Neutrophil (primary cell): ENCODE measurements around the gene SLC22A5.
A peak's percentile ranks its signal among the peaks of the same experiment; 100 is the strongest.

Experiments
- H3K27ac ChIP-seq: fragments of 200-600 bp; sonication (generic); 2 replicates; pipeline ENCODE4 v1.5.1; 2016; ENCODE audit warnings: mild to moderate bottlenecking, moderate library complexity
- H3K27me3 ChIP-seq: fragments of 200-600 bp; sonication (generic); 2 replicates; pipeline ENCODE4 v1.6.0; 2016; ENCODE audit warnings: mild to moderate bottlenecking
- H3K36me3 ChIP-seq: fragments of 200-600 bp; sonication (generic); 2 replicates; pipeline ENCODE4 v1.5.1; 2017
- H3K4me1 ChIP-seq, 2 experiments: fragments of 200-600 bp in 1 of 2; sonication (generic) in 1 of 2; 1 replicate in 1 of 2; 2 replicates in 1 of 2; pipeline versions ENCODE4 v1.5.1 to v1.6.1; 2013 to 2016; ENCODE audit warnings: low read depth in 1 of 2, low read length in 1 of 2, mild to moderate bottlenecking in 1 of 2, moderate library complexity in 1 of 2; ENCODE audit not compliant: control insufficient read depth in 1 of 2, insufficient read depth in 1 of 2
- H3K4me3 ChIP-seq, 2 experiments: fragments of 200-600 bp in 1 of 2; sonication (generic) in 1 of 2; 1 replicate in 1 of 2; 2 replicates in 1 of 2; pipeline ENCODE4 v1.5.1; 2013 to 2016; ENCODE audit warnings: low read depth in 1 of 2, low read length in 1 of 2, mild to moderate bottlenecking in 1 of 2, moderate library complexity in 1 of 2
- H3K9me3 ChIP-seq: fragments of 200-600 bp; sonication (generic); 2 replicates; pipeline ENCODE4 v1.5.1; 2016
- TF ChIP-seq, protein P1 (sequence below): fragments of 200-600 bp; sonication (generic); IDR thresholded peaks from 2 replicates; pipeline ENCODE4 v1.5.1; 2016; ENCODE audit warnings: antibody characterized with exemption

The SLC22A5 gene

DNA sequence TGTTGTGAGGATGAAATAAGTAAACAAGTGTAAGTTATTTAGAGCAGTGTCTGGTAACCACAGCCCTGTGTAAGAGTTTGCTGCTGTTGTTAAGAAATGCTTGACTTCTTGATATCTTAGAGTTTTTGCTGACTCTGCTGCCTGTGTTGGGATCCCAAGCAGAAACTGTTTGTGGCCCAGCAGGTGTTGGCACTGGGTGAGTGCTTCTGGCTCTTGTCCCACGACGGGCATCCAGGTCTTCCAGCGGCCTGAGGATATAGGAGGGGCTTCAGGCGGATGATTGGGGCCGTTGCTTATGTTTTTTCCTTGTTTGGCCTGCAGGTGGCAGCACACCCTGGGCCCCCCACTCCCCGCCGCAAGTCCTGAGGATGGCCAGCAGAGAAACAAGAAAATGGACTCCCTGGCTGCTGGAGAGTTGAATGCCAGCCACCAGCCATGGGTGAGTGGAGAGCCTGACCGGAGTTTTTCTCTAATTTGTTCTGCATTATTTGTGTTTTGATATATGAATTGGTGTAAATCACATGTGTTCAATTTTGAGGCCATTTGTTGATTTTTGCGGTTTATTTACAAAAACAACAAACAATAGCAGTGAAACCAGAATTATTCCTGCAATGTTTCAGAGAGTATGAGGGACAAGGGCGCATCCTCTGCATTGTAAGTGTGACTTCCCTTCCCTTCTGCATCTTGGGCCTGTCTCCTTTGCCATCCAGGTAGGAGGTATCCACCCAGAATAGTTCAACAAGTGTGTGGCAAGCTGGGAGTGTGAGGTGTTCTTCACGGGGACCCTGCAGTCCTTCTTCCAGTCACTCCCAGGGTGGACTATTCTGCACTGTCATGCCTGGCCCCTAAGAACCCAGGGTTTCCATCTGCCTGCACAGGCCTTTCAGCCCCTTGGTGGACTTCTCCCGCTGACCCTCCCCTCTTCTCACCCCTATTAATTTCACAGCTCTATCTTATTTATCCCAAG, 50.3 kb downstream of the SLC22A5 start:
- Histone ChIP-seq H3K36me3 (peaks cover 74% of the 10 kb centered on the region), H3K27me3 (no peaks in the 10 kb centered on the region), H3K27ac (peak overlapping the region; percentile 97), H3K4me3 (peak overlapping the region; percentile 34 to 80), H3K9me3 (no peaks in the 10 kb centered on the region), H3K4me1 (peaks cover 90 to 95% of the 10 kb centered on the region in 2 experiments)
- TF ChIP-seq, protein P1, sequence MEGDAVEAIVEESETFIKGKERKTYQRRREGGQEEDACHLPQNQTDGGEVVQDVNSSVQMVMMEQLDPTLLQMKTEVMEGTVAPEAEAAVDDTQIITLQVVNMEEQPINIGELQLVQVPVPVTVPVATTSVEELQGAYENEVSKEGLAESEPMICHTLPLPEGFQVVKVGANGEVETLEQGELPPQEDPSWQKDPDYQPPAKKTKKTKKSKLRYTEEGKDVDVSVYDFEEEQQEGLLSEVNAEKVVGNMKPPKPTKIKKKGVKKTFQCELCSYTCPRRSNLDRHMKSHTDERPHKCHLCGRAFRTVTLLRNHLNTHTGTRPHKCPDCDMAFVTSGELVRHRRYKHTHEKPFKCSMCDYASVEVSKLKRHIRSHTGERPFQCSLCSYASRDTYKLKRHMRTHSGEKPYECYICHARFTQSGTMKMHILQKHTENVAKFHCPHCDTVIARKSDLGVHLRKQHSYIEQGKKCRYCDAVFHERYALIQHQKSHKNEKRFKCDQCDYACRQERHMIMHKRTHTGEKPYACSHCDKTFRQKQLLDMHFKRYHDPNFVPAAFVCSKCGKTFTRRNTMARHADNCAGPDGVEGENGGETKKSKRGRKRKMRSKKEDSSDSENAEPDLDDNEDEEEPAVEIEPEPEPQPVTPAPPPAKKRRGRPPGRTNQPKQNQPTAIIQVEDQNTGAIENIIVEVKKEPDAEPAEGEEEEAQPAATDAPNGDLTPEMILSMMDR: peak; percentile 87

DNA sequence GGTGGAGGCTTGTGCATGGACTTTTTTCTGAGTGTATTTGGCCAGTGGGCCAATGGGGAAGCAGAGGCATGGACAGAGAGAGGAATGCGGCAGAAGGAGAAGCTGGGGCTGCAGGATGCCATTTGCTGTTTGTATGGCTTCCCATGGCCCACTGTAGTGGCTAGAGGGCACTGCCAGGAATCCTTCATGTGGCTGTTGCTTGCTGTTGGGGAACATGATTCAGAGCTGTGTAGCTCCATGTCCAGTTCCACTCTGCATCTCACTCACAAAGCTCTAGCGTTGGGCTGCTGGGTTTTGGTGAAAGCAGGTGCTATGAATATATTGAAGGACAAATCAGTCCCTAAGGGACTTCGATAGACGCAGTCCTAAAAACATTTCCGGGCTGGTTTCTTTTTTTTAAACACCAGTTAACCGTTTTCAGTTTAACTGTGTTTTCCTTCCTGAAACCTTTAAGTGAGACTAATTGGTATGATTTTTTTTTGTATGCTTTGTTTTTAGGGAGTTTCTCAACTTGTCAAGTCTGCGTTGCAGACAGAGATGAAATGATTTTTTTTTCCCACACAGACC, 51.3 kb downstream of the SLC22A5 start:
- Histone ChIP-seq H3K4me1 (peaks cover 85 to 92% of the 10 kb centered on the region in 2 experiments), H3K4me3 (peak overlapping the region; percentile 34 to 80)

DNA sequence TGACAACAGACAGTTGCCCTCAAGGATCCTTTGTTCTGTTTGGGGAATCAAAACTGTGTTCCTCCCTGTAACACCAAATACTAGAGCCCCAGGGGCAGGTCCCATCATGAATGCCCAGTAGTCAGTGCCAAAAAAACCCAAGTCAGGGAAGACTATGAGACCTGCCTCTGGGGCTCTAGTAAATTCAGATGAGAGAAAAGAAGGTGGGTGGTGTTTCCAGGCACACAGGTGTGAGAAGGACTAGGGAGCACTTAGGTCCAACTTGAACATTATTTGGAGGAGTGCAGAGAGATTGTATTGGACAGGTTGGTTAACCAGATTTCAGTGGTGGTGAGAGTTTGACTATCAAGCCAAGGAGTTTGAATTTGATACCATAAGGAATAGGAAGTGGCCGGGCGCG, 52.0 kb downstream of the SLC22A5 start:
- peaks cover 82% of the 10 kb centered on the region for H3K36me3 ChIP-seq
- peaks cover 79 to 93% of the 10 kb centered on the region in 2 experiments for H3K4me1 ChIP-seq
- H3K27ac ChIP-seq: peak overlapping the region; percentile 97
- no peaks in the 10 kb centered on the region for H3K27me3 ChIP-seq
- H3K9me3 ChIP-seq: no peaks in the 10 kb centered on the region
- peak overlapping the region; percentile 34 to 80 for H3K4me3 ChIP-seq
- TF ChIP-seq, protein P1: no peak

More for the DNA sequence above, 51.3 kb downstream of the SLC22A5 start:
- no peaks in the 10 kb centered on the region for H3K27me3 ChIP-seq
- H3K27ac ChIP-seq: peak overlapping the region; percentile 97
- no peaks in the 10 kb centered on the region for H3K9me3 ChIP-seq
- peaks cover 82% of the 10 kb centered on the region for H3K36me3 ChIP-seq
- TF ChIP-seq, protein P1: no peak

- Histone ChIP-seq H3K4me3 (peak overlapping the region; percentile 80 to 92), H3K36me3 (peaks cover 72% of the 10 kb centered on the region), H3K27me3 (no peaks in the 10 kb centered on the region), H3K9me3 (no peaks in the 10 kb centered on the region), H3K27ac (peak overlapping the region; percentile 97), H3K4me1 (peaks cover 79 to 95% of the 10 kb centered on the region in 2 experiments)
- TF ChIP-seq, protein P1: no peak
Measured at GRCh38 chr5:132422720-132423437, 53.4 kb downstream of the SLC22A5 start.

- Histone ChIP-seq H3K4me3 (peak overlapping the region; percentile 80 to 92), H3K4me1 (peaks cover 82 to 98% of the 10 kb centered on the region in 2 experiments), H3K27ac (peak overlapping the region; percentile 97), H3K36me3 (peaks cover 67% of the 10 kb centered on the region), H3K9me3 (no peaks in the 10 kb centered on the region), H3K27me3 (no peaks in the 10 kb centered on the region)
- TF ChIP-seq, protein P1: no peak
Measured at GRCh38 chr5:132423438-132423898, 54.0 kb downstream of the SLC22A5 start.
